GM12878 (cell line): ENCODE measurements around the gene TBXAS1.

Experiments
- ATF2 ChIP-seq: IDR thresholded peaks from 2 replicates; pipeline ENCODE4 v1.6.1; 2012; ENCODE audit warnings: low read length, inconsistent platforms
- BRCA1 ChIP-seq: IDR thresholded peaks from 2 replicates; pipeline ENCODE4 v1.6.1; 2011; ENCODE audit warnings: low read depth, low read length, improper control_type of control experiment
- CTCF ChIP-seq, 3 experiments: IDR thresholded peaks in 2 of 3; conservative IDR thresholded peaks in 1 of 3; 2 replicates each; pipeline ENCODE4 v1.5.1; 2011; ENCODE audit warnings: low read depth in 3 of 3, low read length in 3 of 3, mild to moderate bottlenecking in 3 of 3, control low read depth in 2 of 3, moderate library complexity in 2 of 3, inconsistent platforms in 1 of 3, mixed read lengths in 1 of 3; ENCODE audit not compliant: control insufficient read depth in 2 of 3, insufficient read depth in 1 of 3; ENCODE audit errors: extremely low read depth in 1 of 3
- EED ChIP-seq: sonication (generic); IDR thresholded peaks from 2 replicates; pipeline ENCODE4 v1.6.1; 2016; ENCODE audit warnings: antibody characterized with exemption, low read depth
- ESRRA ChIP-seq: IDR thresholded peaks from 2 replicates; pipeline ENCODE4 v1.6.1; 2012; ENCODE audit warnings: mild to moderate bottlenecking, low read length, improper control_type of control experiment
- RAD21 ChIP-seq: IDR thresholded peaks from 2 replicates; pipeline ENCODE4 v1.6.1; 2011; ENCODE audit warnings: mild to moderate bottlenecking, low read depth, low read length, moderate library complexity; ENCODE audit not compliant: insufficient read depth
- RUNX3 ChIP-seq: IDR thresholded peaks from 2 replicates; pipeline ENCODE4 v1.6.1; 2012; ENCODE audit warnings: low read length, inconsistent platforms
- SREBF2 ChIP-seq: IDR thresholded peaks from 2 replicates; pipeline ENCODE4 v1.6.1; 2012; ENCODE audit warnings: mild to moderate bottlenecking, low read length
- USF2 ChIP-seq: IDR thresholded peaks from 2 replicates; pipeline ENCODE4 v1.6.1; 2011; ENCODE audit warnings: low read depth, low read length, improper control_type of control experiment, borderline replicate concordance
- ZNF207 ChIP-seq: fragments of 450-650 bp; IDR thresholded peaks from 2 replicates; pipeline ENCODE4 v1.6.1; 2014; ENCODE audit warnings: antibody characterized with exemption, mild to moderate bottlenecking, borderline replicate concordance

DNA sequence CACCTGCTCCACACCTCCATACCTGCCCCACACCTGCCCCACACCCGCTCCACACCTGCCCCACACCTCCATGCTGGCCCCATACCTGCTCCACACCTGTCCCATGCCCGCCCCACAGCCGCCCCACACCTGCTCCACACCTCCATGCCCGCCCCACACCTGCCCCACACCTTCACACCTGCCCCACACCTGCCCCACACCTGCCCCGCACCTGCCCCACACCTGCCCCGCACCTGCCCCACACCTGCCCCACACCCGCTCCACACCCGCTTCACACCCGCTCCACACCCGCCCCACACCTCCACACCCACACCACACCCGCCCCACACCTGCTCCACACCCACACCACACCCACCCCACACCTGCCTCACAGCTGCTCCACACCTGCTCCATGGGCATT lies 180.7 kb downstream of the TBXAS1 start:
- TF ChIP-seq RAD21 (no peak), RUNX3 (no peak), ATF2 (no peak), EED (no peak), BRCA1 (no peak), SREBF2 (no peak), ESRRA (no peak), ZNF207 (no peak), USF2 (no peak), CTCF (IDR thresholded peaks at IDR 0.05 in 2 of 3, conservative IDR thresholded peaks at IDR 0.05 in 1 of 3; ENCODE audit: control insufficient read depth in 2 of 3, extremely low read depth in 1 of 3, insufficient read depth in 1 of 3, low read depth in 3 of 3, low read length in 3 of 3) (no peak)
